ENCODE results near the gene SLC18A3.

SLC18A3 gene

DNA sequence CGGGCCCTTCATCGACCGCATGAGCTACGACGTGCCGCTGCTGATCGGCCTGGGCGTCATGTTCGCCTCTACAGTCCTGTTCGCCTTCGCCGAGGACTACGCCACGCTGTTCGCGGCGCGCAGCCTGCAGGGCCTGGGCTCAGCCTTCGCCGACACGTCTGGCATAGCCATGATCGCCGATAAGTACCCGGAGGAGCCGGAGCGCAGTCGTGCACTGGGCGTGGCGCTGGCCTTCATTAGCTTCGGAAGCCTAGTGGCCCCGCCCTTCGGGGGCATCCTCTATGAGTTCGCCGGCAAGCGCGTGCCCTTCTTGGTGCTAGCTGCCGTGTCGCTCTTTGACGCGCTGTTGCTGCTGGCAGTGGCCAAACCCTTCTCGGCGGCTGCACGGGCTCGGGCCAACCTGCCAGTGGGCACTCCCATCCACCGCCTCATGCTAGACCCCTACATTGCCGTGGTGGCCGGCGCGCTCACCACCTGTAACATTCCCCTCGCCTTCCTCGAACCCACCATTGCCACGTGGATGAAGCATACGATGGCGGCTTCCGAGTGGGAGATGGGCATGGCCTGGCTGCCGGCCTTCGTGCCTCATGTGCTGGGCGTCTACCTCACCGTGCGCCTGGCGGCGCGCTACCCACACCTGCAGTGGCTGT lies 1.2 kb downstream of the SLC18A3 start:
- H3K4me3 ChIP-seq (ENCODE audit: low read depth, low read length) = peak overlapping the region; percentile 54

DNA sequence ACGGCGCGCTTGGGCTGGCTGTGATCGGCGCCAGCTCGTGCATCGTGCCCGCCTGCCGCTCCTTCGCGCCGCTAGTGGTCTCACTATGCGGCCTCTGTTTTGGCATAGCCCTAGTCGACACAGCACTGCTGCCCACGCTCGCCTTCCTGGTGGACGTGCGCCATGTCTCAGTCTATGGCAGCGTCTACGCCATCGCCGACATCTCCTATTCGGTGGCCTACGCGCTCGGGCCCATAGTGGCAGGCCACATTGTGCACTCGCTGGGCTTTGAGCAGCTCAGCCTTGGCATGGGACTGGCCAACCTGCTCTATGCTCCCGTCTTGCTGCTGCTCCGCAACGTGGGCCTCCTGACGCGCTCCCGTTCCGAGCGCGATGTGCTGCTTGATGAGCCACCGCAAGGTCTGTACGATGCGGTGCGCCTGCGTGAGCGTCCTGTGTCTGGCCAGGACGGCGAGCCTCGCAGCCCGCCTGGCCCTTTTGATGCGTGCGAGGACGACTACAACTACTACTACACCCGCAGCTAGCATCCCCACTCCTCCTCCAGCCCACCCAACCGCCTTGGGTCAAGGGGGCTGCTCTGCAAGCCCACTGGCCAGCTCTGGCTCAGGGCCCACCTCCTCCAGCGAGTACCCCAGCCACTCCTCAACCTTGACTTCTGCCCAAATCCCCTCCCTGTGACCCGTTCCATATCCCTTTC lies 1.9 kb downstream of the SLC18A3 start:
- peaks cover 19% of the 10 kb centered on the region for H3K4me1 ChIP-seq
- TF ChIP-seq, protein P1, sequence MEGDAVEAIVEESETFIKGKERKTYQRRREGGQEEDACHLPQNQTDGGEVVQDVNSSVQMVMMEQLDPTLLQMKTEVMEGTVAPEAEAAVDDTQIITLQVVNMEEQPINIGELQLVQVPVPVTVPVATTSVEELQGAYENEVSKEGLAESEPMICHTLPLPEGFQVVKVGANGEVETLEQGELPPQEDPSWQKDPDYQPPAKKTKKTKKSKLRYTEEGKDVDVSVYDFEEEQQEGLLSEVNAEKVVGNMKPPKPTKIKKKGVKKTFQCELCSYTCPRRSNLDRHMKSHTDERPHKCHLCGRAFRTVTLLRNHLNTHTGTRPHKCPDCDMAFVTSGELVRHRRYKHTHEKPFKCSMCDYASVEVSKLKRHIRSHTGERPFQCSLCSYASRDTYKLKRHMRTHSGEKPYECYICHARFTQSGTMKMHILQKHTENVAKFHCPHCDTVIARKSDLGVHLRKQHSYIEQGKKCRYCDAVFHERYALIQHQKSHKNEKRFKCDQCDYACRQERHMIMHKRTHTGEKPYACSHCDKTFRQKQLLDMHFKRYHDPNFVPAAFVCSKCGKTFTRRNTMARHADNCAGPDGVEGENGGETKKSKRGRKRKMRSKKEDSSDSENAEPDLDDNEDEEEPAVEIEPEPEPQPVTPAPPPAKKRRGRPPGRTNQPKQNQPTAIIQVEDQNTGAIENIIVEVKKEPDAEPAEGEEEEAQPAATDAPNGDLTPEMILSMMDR (IDR thresholded peaks at IDR 0.05; ENCODE audit: low read depth, low read length) = no peak
- H3K4me3 ChIP-seq (ENCODE audit: low read depth, low read length) = no peak overlapping the region
- DNase-seq = no peak
- peaks cover 6% of the 10 kb centered on the region; the same call in 1 of the 2 replicates for H3K27me3 ChIP-seq
- H3K9me3 ChIP-seq = no peaks in the 10 kb centered on the region
- no peaks in the 10 kb centered on the region for H3K36me3 ChIP-seq

More for the DNA sequence above, 1.2 kb downstream of the SLC18A3 start:
- peaks cover 14% of the 10 kb centered on the region for H3K4me1 ChIP-seq
- DNase-seq = no peak
- H3K27me3 ChIP-seq = peaks cover 6% of the 10 kb centered on the region; the same call in 1 of the 2 replicates
- no peaks in the 10 kb centered on the region for H3K36me3 ChIP-seq
- no peaks in the 10 kb centered on the region for H3K9me3 ChIP-seq
- TF ChIP-seq, protein P1 (IDR thresholded peaks at IDR 0.05; ENCODE audit: low read depth, low read length) = no peak

DNA sequence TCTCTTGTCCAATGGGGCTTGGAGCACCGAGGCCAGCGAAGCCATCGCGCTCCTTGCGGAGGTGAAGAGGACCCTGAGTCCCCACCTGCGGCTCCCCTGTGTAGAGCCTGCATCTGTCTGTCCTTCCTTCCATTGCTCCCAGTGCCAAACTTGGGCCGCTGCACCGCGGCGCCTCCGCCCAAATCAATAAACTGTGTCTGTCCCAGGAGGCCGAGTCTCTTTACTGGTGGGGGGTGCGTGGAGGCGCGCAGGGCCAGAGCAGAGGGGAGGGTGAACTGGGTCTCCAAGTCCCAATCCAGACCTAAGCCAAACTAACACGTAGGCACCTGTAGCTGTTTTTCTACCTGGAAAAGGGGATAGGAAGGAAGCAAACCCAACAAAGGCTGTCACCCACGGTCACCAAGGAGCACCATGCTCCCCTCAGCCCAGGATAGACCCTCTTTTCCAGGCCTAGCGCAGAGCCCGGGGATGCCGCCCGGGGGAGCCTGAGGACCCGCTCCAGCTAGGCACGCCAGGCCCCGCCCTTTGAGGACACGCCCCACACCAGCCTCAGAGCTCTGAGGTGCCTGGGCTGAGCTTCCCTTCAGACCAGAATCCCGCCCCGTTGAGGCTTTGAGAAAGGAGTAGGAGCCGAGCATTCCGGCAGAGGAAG lies 2.5 kb downstream of the SLC18A3 start:
- no peak for DNase-seq
- Histone ChIP-seq H3K36me3 (no peaks in the 10 kb centered on the region), H3K4me3 (ENCODE audit: low read depth, low read length) (no peak overlapping the region), H3K4me1 (peaks cover 24% of the 10 kb centered on the region), H3K9me3 (no peaks in the 10 kb centered on the region), H3K27me3 (peaks cover 6% of the 10 kb centered on the region; the same call in 1 of the 2 replicates)
- TF ChIP-seq, protein P1 (IDR thresholded peaks at IDR 0.05; ENCODE audit: low read depth, low read length) = no peak

DNA sequence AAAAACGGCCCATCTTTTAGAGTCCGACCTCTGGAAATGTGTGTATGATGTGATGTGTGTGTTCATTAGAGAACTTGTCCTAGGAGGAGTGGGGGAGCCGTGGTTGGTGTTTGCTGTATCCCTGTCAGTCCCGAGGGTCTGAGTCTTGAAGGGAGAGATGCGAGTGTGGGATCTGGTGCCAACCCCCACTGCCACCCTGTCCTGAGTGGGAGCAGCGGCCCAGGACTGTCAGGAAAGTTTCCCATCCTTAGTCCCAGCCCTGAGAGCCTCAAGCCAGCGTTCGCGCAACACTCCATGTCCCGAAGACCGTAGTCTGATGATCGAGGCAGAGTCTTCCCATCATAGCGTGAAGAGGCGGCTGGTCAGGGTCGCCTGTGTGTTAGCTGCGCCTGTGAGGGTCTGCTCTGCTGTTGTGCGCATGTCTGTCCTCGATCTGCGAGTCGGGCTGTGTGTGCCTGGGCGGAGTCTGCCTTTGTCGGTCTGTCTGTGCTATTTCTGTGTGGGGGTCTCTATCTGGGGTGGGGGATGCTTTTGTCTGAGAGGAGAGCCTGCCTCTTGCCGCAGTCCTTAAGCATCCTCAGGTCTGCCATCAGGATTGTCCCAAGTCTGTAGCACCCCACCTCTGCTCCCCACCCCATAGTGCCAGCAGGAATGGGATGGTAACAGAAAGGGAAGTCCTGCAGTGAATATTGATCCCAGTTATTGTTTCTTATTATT lies 3.2 kb downstream of the SLC18A3 start:
- TF ChIP-seq, protein P1 (IDR thresholded peaks at IDR 0.05; ENCODE audit: low read depth, low read length) = no peak
- Histone ChIP-seq H3K4me1 (peaks cover 27% of the 10 kb centered on the region), H3K27me3 (peaks cover 6% of the 10 kb centered on the region; the same call in 1 of the 2 replicates), H3K36me3 (no peaks in the 10 kb centered on the region), H3K9me3 (no peaks in the 10 kb centered on the region), H3K4me3 (ENCODE audit: low read depth, low read length) (no peak overlapping the region)
- DNase-seq = no peak

DNA sequence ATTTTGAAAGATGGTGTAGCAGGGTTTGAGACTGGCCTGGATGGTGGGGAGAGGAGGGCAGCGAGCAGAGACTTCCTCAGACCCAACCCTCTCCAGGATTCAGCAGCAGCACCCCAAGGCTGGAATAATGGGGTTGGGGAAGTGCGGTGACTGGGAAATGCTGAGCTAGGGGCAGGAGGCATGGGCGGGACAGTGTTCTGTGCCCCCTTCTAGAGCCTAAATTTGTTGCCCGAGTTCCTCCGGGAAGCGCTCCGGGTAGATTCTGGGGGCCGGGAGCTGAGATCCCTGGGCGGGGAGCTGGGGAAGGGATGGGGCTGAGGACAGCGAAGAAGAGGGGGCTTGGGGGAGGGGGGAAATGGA lies 3.8 kb downstream of the SLC18A3 start, which contains the start of gene CHAT:
TSS of gene CHAT (plus strand) at position 156 of the 360 bp plus-strand sequence. CDS start at position 309, 153 bp downstream.
- Histone ChIP-seq H3K9me3 (no peaks in the 10 kb centered on the region), H3K36me3 (no peaks in the 10 kb centered on the region), H3K4me3 (ENCODE audit: low read depth, low read length) (no peak within 1 kb of the TSS), H3K27me3 (peaks cover 6% of the 10 kb centered on the region; the same call in 1 of the 2 replicates), H3K4me1 (peaks cover 24% of the 10 kb centered on the region)
- no peak for DNase-seq
- TF ChIP-seq, protein P1 (IDR thresholded peaks at IDR 0.05; ENCODE audit: low read depth, low read length) = no peak

Measured in BE2C (cell line).